HUES64 (cell line): ENCODE data around the gene KRT28. TPM values are rescaled to one million over a fixed set of nuclear protein-coding genes. Genes with fewer than 3 reads are reported as not detected.

Experiments used
- H3K27ac ChIP-seq: 2 replicates; pipeline ENCODE4 v1.7.0; 2013; ENCODE audit warnings: low read depth, low read length, inconsistent platforms
- H3K27me3 ChIP-seq: 2 replicates; pipeline ENCODE4 v1.6.1; 2013; ENCODE audit warnings: mild to moderate bottlenecking, low read length; ENCODE audit not compliant: insufficient read depth
- H3K36me3 ChIP-seq: 2 replicates; pipeline ENCODE4 v1.6.1; 2013; ENCODE audit warnings: mild to moderate bottlenecking, low read length; ENCODE audit not compliant: insufficient read depth
- H3K4me1 ChIP-seq: 2 replicates; pipeline ENCODE4 v1.6.1; 2013; ENCODE audit warnings: mild to moderate bottlenecking, low read length, moderate library complexity; ENCODE audit not compliant: insufficient read depth
- H3K4me3 ChIP-seq: 2 replicates; pipeline ENCODE4 v1.5.1; 2013; ENCODE audit warnings: mild to moderate bottlenecking, low read length, moderate library complexity
- H3K9ac ChIP-seq: 2 replicates; pipeline ENCODE4 v1.6.1; 2013; ENCODE audit warnings: mild to moderate bottlenecking, low read depth, low read length
- H3K9me3 ChIP-seq: 2 replicates; pipeline ENCODE4 v1.6.1; 2013; ENCODE audit warnings: low read depth, low read length; ENCODE audit not compliant: insufficient read depth
- WGBS: fragments of 150-250, 120-280 bp; methylation state at CpG from one replicate; pipeline ENCODE4 v1.1.7; 2013; ENCODE audit warnings: missing lambda C conversion rate; 5-methylcytosine and 5-hydroxymethylcytosine counted together
- polyA plus RNA-seq, 2 experiments: library from polyadenylated mRNA; stranded (reverse); fragments of 50-300 nt; gene quantifications; one replicate each; pipeline ENCODE4 v1.2.3, GENCODE V29; 2013

Gene KRT28, protein sequence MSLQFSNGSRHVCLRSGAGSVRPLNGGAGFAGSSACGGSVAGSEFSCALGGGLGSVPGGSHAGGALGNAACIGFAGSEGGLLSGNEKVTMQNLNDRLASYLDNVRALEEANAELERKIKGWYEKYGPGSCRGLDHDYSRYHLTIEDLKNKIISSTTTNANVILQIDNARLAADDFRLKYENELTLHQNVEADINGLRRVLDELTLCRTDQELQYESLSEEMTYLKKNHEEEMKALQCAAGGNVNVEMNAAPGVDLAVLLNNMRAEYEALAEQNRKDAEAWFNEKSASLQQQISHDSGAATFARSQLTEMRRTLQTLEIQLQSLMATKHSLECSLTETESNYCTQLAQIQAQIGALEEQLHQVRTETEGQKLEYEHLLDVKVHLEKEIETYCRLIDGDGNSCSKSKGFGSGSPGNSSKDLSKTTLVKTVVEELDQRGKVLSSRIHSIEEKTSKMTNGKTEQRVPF
- polyA plus RNA-seq (2013, experiment 1 of 2) = not detected
- not detected for polyA plus RNA-seq (2013, experiment 2 of 2)

DNA sequence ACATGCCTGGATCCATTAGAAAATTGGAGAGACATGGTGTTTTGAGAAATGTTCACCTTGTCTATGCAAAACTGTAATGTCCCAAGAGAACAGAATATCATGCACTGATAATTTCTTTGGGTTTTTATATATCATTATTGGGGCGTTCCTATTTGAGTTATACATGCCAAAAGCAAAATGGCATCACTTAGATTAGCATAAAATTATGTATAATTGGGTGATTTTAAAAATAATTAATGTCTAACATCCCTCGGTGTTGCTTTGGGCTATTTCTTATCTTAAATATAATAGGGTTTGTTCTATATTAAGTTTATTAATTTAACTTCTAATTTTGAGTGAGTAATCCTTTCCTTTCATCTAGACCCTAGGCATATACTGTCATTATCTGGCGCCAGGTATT lies at the start of gene KRT28:
Gene KRT28, minus strand, starts transcription at position 101 of the 400 bp plus-strand sequence. Its CDS starts 66 bp downstream, at position 35.
- no peak within 1 kb of the TSS for H3K4me3 ChIP-seq
- H3K9ac ChIP-seq = no peak within 1 kb of the TSS
- H3K4me1 ChIP-seq = peaks cover 3% of the 10 kb centered on the region; the same call in 1 of the 2 replicates
- no peaks in the 10 kb centered on the region for H3K9me3 ChIP-seq
- no peak within 1 kb of the TSS for H3K27ac ChIP-seq
- WGBS = 88% methylated on average over 1 of the region's 3 CpGs
- peaks cover 32% of the 10 kb centered on the region for H3K27me3 ChIP-seq
- H3K36me3 ChIP-seq = no peaks in the 10 kb centered on the region

DNA sequence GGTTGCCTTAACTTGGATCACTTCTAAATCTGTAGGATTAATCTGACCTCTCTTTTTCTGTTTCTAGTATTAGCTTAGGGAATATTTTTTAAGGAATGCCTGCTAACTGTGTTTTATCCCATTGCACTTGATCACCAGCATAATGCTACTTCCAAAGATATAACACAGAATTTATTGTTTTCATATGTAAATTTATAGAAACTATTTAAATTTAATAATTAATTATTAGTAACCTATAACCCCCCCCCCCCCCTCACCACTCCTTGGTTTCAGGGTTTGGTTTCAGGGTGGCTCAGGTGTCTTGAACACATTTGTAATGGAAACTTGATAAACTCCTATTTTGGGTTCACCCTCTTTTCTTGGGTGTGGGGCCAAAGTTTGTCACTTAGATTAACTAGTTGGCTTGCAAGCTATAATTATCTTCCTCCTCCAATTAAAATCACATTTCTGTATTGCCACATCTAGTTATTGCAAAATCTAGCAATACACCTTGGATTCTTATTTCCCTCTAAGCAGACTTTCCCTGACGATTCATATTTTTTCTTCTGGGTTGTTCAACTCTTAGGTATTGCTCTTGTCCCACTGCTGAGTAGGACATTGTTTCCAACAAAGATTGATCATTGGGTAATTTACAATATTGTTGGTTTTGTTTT lies 49.0 kb upstream of the KRT28 start:
- Histone ChIP-seq H3K4me1 (peaks cover 15% of the 10 kb centered on the region), H3K36me3 (no peaks in the 10 kb centered on the region), H3K4me3 (no peak overlapping the region), H3K9me3 (no peaks in the 10 kb centered on the region), H3K9ac (no peak overlapping the region), H3K27me3 (peaks cover 18% of the 10 kb centered on the region), H3K27ac (no peak overlapping the region)
- 80% methylated on average over 1 of the region's 1 CpG for WGBS

DNA sequence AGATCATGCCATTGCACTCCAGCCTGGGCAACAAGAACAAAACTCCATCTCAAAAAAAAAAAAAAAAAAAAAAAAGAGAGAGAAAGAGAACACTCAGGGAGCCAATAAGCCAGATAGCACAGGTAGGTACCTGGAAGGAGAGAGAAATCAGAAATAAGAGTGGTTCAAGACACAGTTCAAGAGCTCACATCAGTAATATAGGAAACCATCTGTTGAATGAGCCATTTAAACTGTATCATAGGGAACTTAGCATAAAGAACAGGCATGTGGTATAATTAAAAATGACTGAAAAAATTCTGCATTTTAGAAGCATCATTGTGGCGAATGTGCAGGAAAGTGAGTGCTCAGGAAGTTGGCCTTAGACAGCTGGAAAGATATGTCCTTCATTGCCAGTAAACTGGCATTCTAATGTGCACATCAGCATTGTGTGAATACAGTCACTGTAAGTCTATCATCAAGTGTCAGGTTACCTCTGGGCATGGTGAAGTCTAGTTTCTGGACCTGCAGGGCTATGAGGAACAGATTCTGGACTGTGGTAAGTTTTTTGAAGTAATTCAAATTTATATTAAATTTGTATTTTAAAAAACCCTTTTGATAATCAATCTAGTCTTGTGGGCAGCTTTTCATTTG lies 46.9 kb upstream of the KRT28 start:
- Histone ChIP-seq H3K4me1 (no peaks in the 10 kb centered on the region; the same call in 1 of the 2 replicates), H3K36me3 (no peaks in the 10 kb centered on the region), H3K9me3 (no peaks in the 10 kb centered on the region), H3K27ac (no peak overlapping the region), H3K4me3 (no peak overlapping the region), H3K9ac (no peak overlapping the region), H3K27me3 (peaks cover 23% of the 10 kb centered on the region)
- 95% methylated on average over 1 of the region's 1 CpG for WGBS

DNA sequence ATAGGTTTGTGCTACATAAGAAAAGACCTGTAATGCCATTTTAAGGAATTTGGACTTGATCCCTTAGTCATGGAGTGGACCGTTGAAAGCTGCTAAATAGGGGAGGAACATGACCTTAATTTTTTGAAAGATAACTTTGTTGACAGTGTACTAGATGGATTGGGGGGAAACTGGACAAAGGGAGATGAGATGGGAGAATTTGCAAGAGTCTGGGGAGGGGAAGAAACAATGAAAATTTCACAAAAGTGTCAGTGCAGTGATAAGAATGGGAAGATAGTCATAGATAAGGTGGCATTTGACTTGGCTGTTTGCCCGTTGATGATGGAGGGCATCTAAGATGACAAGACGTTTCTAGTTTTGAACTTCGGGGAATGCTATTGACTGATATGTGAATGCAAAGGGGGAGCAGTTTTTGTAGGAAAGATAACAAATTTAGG lies 44.9 kb upstream of the KRT28 start:
- Histone ChIP-seq H3K9ac (no peak overlapping the region), H3K27ac (no peak overlapping the region), H3K27me3 (peaks cover 35% of the 10 kb centered on the region), H3K4me1 (no peaks in the 10 kb centered on the region), H3K36me3 (no peaks in the 10 kb centered on the region), H3K4me3 (no peak overlapping the region), H3K9me3 (no peaks in the 10 kb centered on the region)
- 92% methylated on average over 4 of the region's 4 CpGs for WGBS

DNA sequence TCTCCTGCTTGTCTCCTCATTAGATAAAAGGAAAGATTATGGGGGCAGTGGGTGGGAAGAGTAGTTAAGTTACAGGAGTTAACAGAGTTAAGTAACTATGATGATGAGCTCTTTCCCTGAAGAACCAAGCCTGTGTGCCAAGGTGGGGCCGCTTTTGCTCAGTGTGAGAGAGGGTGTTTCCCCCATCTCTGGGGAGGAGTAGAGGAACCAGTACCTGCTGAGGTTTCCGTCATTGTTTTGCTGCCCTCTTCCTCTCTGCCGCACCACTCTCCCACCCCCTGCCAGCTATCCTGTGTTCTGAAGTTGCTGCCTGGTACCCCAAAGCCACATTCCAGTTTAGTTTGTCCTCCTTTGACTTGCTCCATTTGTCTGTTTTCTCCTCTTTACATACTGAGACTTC lies 43.5 kb upstream of the KRT28 start:
- Histone ChIP-seq H3K27ac (no peak overlapping the region), H3K36me3 (no peaks in the 10 kb centered on the region), H3K4me3 (no peak overlapping the region), H3K27me3 (peaks cover 49% of the 10 kb centered on the region), H3K9me3 (no peaks in the 10 kb centered on the region), H3K4me1 (no peaks in the 10 kb centered on the region), H3K9ac (no peak overlapping the region)
- WGBS = 55% methylated on average over 3 of the region's 3 CpGs

DNA sequence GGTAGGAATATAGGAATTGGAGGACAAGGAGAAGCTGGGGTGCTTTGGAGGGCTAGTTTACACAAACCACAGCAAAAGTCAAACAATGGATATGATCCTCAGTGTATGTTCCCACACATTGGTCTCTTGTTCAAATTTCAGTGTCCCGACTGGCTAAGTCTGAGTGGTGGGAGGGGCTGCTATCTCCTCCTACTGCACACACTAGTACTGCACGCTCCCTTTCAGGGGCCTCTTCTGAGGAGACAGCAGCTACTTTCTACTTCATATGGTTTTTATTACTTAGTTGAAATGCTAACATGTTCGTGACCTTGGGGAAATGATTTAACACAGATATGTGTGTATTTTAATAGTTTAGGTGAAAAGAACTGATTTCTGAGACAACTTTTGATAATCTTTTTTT lies 41.5 kb upstream of the KRT28 start:
- no peak overlapping the region for H3K27ac ChIP-seq
- H3K27me3 ChIP-seq = peaks cover 63% of the 10 kb centered on the region
- H3K4me3 ChIP-seq = no peak overlapping the region
- H3K4me1 ChIP-seq = no peaks in the 10 kb centered on the region
- no peaks in the 10 kb centered on the region for H3K36me3 ChIP-seq
- 97% methylated on average over 2 of the region's 3 CpGs for WGBS
- no peaks in the 10 kb centered on the region for H3K9me3 ChIP-seq
- H3K9ac ChIP-seq = no peak overlapping the region

DNA sequence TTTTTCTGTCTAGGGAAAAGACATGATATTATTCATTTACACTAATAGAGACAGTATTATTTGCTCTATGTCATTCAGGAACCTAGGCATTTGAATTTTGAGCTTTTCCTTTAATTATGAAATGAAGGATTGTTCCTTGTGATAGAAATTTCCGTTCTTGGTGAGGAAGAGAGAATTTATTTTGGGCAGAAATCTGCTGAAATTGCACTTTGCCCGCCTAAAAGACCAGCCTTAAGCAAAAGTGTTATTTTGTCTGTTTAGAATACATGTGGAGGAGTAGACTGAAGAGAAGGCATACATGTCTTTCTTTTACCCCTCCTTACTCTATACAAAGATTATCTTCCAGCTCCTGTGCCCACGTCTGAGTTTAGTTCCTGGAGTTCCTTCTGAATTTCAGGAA lies 39.4 kb upstream of the KRT28 start:
- Histone ChIP-seq H3K9ac (no peak overlapping the region), H3K27ac (no peak overlapping the region), H3K9me3 (no peaks in the 10 kb centered on the region), H3K4me3 (no peak overlapping the region), H3K36me3 (no peaks in the 10 kb centered on the region), H3K4me1 (no peaks in the 10 kb centered on the region), H3K27me3 (peaks cover 68% of the 10 kb centered on the region)
- 89% methylated on average over 3 of the region's 3 CpGs for WGBS

DNA sequence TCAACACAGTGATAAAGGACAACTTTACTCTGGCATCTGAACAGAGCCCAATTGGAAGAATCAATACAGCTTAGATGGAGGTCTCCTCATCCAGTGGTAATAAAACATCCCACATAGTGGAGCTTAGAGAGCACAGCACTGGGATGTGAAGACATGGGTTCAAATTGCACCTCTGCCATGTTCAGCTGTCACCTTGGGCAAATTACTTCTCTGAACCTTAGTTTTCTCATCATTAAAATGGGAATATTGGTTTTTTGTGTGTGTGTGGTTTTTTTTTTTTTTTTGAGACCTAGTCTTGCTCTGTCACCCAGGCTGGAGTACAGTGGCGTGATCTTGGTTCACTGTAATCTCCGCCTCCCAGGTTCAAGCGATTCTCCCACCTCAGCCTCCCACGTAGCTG lies 36.3 kb upstream of the KRT28 start:
- H3K27ac ChIP-seq = no peak overlapping the region
- no peak overlapping the region for H3K9ac ChIP-seq
- 97% methylated on average over 4 of the region's 4 CpGs for WGBS
- peaks cover 92% of the 10 kb centered on the region for H3K27me3 ChIP-seq
- H3K9me3 ChIP-seq = no peaks in the 10 kb centered on the region
- H3K36me3 ChIP-seq = no peaks in the 10 kb centered on the region
- peaks cover 4% of the 10 kb centered on the region; the same call in 1 of the 2 replicates for H3K4me1 ChIP-seq
- no peak overlapping the region for H3K4me3 ChIP-seq

DNA sequence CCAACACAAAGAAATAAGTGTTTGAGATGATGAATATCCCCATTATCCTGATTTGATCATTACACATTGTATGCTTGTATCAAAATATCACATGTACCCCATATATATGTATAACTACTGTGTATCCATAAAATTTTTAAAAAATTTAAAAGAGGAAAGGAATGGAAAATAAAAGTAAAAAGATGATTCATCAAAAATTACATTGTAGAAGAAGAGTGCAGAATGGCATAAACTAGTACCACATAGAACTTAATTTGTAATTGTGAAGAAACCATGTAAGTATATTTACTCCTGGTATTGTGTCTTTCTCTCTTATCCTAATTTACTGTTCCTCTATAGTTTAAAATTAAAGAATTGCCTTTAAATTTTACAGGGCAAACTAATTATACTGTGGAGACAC lies 34.1 kb upstream of the KRT28 start:
- H3K4me3 ChIP-seq = no peak overlapping the region
- peaks cover 93% of the 10 kb centered on the region for H3K27me3 ChIP-seq
- H3K4me1 ChIP-seq = peaks cover 4% of the 10 kb centered on the region; the same call in 1 of the 2 replicates
- no peak overlapping the region for H3K27ac ChIP-seq
- H3K9me3 ChIP-seq = no peaks in the 10 kb centered on the region
- H3K9ac ChIP-seq = no peak overlapping the region
- H3K36me3 ChIP-seq = no peaks in the 10 kb centered on the region

DNA sequence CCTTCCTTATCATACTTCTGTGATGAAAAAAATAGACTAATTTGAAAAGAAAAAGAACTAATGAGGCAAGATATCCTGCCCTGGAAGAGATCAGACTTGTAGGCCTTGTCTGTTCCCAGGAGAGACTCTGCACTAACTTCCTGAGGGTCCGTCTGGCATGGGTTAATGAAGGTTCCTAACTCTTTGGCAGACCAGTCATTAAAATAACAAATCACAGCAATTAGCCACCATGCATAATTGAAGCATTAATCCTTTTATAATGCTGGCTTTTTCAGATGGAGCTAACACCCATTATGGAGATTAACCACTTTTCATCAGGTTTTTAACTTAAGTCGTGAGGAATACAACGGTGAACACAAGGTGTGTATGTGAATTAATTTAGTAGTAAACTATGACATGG lies 33.1 kb upstream of the KRT28 start:
- H3K9me3 ChIP-seq = no peaks in the 10 kb centered on the region
- no peak overlapping the region for H3K27ac ChIP-seq
- H3K9ac ChIP-seq = no peak overlapping the region
- H3K36me3 ChIP-seq = no peaks in the 10 kb centered on the region
- 19% methylated on average over 1 of the region's 3 CpGs for WGBS
- H3K4me1 ChIP-seq = peaks cover 4% of the 10 kb centered on the region; the same call in 1 of the 2 replicates
- peaks cover 93% of the 10 kb centered on the region for H3K27me3 ChIP-seq
- no peak overlapping the region for H3K4me3 ChIP-seq
